CD4-positive, alpha-beta T cell treated with Interleukin-17A for 1 hour (primary cell): ENCODE results near the gene FGFR3.

Experiments
- DNase-seq: peaks from one replicate; pipeline ENCODE4 v3.0.0-alpha.2; 2020

FGFR3 gene

GRCh38 chr4:1789552-1789951 is 3.5 kb upstream of the FGFR3 start:
- DNase-seq, result no peak

- no peak for DNase-seq
These were observed 3.1 kb upstream of the FGFR3 start for GRCh38 chr4:1790005-1790404.

GRCh38 chr4:1792158-1792831 is 798 bp upstream of the FGFR3 start:
- DNase-seq, result no peak

GRCh38 chr4:1793496-1793840 is 375 bp downstream of the FGFR3 start:
- peak; percentile 52 for DNase-seq

GRCh38 chr4:1793940-1794808 is 1.1 kb downstream of the FGFR3 start:
- DNase-seq, result no peak

DNA sequence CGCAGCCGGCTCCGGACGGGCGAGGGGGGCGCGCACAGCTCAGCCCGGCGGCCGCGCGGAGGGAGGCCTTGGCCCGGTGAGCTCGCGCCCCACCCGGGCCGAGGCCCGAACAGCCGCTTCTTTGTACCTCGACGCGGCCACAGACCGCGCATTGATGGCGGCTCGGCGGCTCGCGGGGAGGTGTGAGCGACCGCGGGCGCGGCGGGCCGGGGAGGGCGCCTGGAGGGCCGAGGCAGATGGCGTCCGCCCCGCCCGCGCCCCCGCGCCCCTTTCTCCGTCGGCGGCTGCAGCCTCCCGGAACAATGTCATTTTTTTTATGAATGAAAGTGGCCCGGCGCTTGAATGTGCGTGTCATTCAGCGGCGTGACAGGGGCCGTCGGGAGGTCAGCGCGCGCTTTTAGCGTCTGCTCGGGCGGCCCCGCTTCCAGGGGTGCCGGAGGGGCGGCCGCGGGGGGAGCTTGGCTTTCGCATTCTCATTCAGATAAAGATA is 1.8 kb downstream of the FGFR3 start:
- no peak for DNase-seq

- no peak for DNase-seq
These were observed 2.5 kb downstream of the FGFR3 start for GRCh38 chr4:1795299-1796195.

DNA sequence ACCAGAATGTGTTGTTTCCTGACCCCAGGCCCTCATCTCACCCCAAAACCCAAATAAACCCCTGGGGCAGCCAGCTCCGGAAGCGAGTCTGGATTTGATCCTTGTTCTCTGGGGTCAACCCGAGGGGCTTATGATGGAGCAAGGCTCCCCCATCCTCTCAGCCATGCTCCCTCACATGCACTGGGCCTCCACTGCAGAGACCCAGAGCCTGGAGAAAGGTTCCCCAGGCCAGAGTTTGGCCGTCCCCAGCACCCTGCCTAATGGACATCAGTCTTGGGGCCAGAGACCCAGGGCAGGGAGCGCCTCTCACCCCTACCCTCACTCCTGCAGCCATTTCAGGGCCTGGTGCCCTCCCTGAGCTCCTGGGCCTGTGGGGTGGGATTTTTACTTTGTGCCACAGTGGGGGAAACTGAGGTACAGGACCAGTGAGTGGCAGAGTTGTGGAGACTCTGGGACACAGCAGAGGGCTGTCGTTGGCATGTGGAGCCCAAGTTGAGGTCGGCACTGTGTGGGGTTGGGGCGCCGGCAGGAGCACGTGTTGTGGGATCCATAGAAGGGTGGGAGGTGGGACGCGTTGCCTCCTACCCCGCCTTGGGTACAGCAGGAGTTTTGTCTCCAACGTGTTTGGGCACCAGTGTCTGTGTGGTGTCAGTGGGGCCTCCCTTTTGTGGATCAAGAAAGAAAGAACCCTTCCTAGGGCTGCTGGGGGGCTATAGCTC is 3.6 kb downstream of the FGFR3 start:
- no peak for DNase-seq

GRCh38 chr4:1797298-1797860 is 4.3 kb downstream of the FGFR3 start:
- no peak for DNase-seq

GRCh38 chr4:1797861-1798579 is 4.9 kb downstream of the FGFR3 start:
- no peak for DNase-seq

DNA sequence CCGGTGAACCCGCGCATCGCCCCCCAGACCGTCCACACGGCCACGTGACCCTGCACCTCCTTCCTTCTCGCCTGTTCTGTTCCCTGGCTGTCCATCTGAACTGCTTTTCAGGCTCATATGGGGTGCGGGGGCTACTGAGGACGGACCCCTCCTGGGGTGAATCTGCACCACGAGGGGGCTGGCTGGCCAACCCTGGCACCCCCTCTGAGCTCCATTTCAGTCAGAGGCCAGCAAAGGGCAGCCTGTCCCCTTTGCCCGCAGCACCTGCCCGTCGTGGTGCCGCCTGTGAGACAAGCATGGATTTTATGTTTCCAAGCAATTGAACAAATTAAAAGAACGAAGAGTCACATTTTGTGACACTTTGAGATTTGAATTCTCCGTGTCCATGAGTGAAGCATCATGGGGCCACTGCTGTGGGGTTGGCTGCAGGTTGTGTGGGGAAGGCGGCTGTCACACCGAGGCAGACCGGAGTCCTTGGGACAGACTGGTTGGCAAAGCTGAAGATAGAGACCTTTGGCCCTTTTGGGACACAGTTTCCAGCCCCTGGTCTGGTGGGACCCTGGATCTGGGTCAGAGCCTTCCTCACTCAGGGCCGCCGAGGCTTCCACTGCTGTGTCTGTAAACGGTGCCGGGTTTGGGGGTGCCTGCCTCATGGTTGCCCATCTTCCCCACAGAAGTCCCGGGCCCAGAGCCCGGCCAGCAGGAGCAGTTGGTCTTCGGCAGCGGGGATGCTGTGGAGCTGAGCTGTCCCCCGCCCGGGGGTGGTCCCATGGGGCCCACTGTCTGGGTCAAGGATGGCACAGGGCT is 5.7 kb downstream of the FGFR3 start:
- DNase-seq, result no peak

DNA sequence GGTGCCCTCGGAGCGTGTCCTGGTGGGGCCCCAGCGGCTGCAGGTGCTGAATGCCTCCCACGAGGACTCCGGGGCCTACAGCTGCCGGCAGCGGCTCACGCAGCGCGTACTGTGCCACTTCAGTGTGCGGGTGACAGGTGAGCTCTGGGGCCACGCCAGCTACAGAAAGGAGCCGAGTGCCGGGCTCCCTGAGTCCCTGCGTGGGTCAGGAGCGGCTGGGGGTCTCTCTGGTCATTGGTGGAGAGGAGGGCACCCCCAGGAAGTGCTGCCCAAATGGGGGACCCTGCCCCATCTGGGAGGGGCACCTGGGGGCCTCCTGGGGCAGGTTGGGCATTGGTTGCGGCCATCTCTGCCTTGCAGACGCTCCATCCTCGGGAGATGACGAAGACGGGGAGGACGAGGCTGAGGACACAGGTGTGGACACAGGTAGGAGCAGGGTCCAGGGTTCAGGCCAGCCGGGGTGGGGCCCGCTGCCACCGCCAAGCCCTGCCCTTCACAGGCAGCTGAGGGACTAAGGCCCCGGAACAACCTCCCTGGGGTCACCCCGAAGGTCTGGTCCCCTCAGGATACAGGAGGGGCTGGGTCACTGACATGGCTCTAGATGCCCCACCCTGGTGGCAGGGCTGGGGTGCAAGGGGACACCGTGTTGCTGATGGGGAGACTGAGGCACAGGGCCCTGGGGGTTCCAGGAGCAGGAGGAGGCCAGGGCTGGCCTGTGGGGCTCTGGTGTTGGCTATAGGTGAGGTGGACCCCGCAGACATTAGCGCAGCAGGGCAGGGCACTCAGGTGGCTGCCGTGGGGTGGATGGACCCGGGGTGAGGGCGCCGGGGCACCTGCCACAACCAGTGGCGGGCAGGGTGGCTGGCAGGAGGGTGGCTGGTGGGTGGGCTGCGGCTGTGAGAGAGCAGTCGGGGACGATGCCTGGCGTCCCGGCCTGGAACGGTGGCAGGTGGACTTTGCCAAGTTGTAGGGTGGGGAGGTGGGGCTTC is 6.6 kb downstream of the FGFR3 start:
- no peak for DNase-seq

DNA sequence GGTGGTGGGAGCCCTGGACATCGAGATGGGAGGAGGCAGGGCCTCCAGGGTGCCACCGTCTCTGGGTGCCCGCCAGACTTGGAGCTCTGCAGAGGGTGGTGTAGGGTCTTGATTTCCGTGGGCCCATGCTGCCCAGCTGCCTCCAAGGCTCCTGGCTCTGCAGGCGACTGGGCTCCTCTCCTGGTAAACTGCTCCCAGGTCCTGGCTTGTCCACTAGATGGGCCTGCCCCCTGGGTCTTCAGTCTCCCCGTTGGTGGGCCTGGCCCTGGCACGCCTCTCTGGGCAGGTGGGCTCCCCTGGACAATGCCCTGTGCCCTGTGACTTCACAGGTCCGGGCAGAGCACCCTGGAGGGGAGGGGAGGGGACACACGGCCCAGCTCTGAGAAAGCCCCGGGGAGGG is 7.7 kb downstream of the FGFR3 start:
- no peak for DNase-seq

GRCh38 chr4:1801286-1801958 is 8.3 kb downstream of the FGFR3 start:
- no peak for DNase-seq

DNA sequence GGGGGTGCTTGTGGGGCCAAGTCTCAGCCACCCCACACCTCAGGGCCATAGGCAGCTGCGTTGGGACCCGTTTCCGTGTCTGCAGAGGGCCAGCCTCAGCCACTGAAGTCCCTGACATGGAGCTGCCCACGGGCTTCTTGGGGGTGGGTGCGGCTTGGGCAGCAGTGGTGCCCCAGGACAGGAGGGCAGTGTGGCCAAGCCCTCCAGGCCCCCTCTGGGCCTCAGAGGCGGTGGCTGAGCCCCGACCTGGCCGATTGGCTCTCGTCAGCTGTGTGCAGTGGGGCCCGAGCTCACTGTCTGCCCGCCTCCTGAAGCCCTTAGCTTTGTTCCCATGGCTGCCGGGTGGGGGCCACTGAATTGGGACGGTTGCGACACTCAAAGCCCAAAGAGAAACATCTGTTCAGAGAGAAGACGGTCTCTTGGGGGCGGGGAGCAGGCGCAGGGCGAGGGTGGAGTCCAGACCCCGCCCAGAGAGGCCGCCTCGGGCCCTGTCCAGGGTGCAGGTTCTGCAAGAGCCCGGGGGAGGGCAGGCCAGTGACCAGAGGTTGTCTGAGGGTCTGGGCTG is 9.1 kb downstream of the FGFR3 start:
- no peak for DNase-seq

- DNase-seq, result no peak
These were observed 9.8 kb downstream of the FGFR3 start for GRCh38 chr4:1802720-1803522.
